Hepatocyte (in vitro differentiated cells): Measurements from ENCODE around the gene TRPM1. TPM values are rescaled to one million over a fixed set of nuclear protein-coding genes. Genes with fewer than 3 reads are reported as not detected.

Source experiments
- DNase-seq: peaks from one replicate; pipeline ENCODE4 v3.0.0-alpha.2; 2016; ENCODE audit warnings: low spot score
- H2AFZ ChIP-seq: fragments of 200-600 bp; sonication (generic); 2 replicates; pipeline ENCODE4 v1.6.0; 2016; ENCODE audit warnings: antibody characterized with exemption, mild to moderate bottlenecking
- H3K27ac ChIP-seq: fragments of 200-600 bp; sonication (generic); 2 replicates; pipeline ENCODE4 v1.5.1; 2016; ENCODE audit warnings: mild to moderate bottlenecking
- H3K27me3 ChIP-seq: fragments of 200-600 bp; sonication (generic); 2 replicates; pipeline ENCODE4 v1.6.1; 2016
- H3K36me3 ChIP-seq: fragments of 200-600 bp; sonication (generic); replicated peaks from 2 replicates; pipeline ENCODE4 v1.5.1; 2016; ENCODE audit warnings: low read depth; ENCODE audit not compliant: insufficient read depth
- H3K4me1 ChIP-seq: fragments of 200-600 bp; sonication (generic); 2 replicates; pipeline ENCODE4 v1.5.1; 2016; ENCODE audit warnings: mild to moderate bottlenecking, moderate library complexity; ENCODE audit not compliant: insufficient read depth
- H3K4me2 ChIP-seq: fragments of 200-600 bp; sonication (generic); 2 replicates; pipeline ENCODE4 v1.6.0; 2016
- H3K4me3 ChIP-seq: fragments of 200-600 bp; sonication (generic); 2 replicates; pipeline ENCODE4 v1.5.1; 2016; ENCODE audit warnings: mild to moderate bottlenecking
- H3K79me2 ChIP-seq: fragments of 200-600 bp; sonication (generic); 2 replicates; pipeline ENCODE4 v1.6.0; 2017; ENCODE audit warnings: mild to moderate bottlenecking
- H3K9me2 ChIP-seq: fragments of 200-600 bp; sonication (generic); replicated peaks from 2 replicates; pipeline ENCODE4 v1.6.0; 2017; ENCODE audit warnings: mild to moderate bottlenecking; ENCODE audit not compliant: insufficient read depth
- H3K9me3 ChIP-seq: fragments of 200-600 bp; sonication (generic); 2 replicates; pipeline ENCODE4 v1.5.1; 2016; ENCODE audit warnings: low read depth, mild to moderate bottlenecking
- H4K20me1 ChIP-seq: fragments of 200-600 bp; sonication (generic); 2 replicates; pipeline ENCODE4 v1.6.0; 2016; ENCODE audit warnings: mild to moderate bottlenecking; ENCODE audit not compliant: insufficient read depth, poor library complexity, severe bottlenecking
- CTCF ChIP-seq: fragments of 200-600 bp; sonication (generic); IDR thresholded peaks from 2 replicates; pipeline ENCODE4 v1.5.1; 2016; ENCODE audit warnings: antibody characterized with exemption, mild to moderate bottlenecking; ENCODE audit not compliant: poor library complexity
- EZH2 ChIP-seq: fragments of 200-600 bp; sonication (generic); IDR thresholded peaks from 2 replicates; pipeline ENCODE4 v1.6.1; 2016; ENCODE audit warnings: antibody characterized with exemption, mild to moderate bottlenecking, borderline replicate concordance
- EZH2phosphoT487 ChIP-seq: fragments of 200-600 bp; sonication (generic); IDR thresholded peaks from one replicate; pipeline ENCODE4 v1.6.1; 2018; ENCODE audit warnings: antibody characterized with exemption, mild to moderate bottlenecking, low read depth, moderate library complexity; ENCODE audit not compliant: unreplicated experiment, severe bottlenecking
- WGBS: methylation state at CpG from one replicate; pipeline ENCODE4 v1.1.6; 2016; ENCODE audit warnings: low lambda C conversion rate; ENCODE audit errors: missing lambda C conversion rate; 5-methylcytosine and 5-hydroxymethylcytosine counted together
- polyA plus RNA-seq: library from polyadenylated mRNA; unstranded; fragments of >200 nt; fragmentation: Nextera tagmentation; extraction: Ambion mirVana; gene quantifications from 2 replicates; pipeline ENCODE4 v1.2.1, GENCODE V29; 2016
- total RNA-seq: library from RNA; depleted of rRNA; stranded (reverse); fragments of >200 nt; gene quantifications from 2 replicates; pipeline ENCODE4 v1.2.3, GENCODE V29; 2014

Gene TRPM1
- total and polyA plus RNA-seq, 2 experiments from 2014 or later: not detected

- no peaks in the 10 kb centered on the region for H3K9me3 ChIP-seq
- DNase-seq: no peak
- WGBS: 98% methylated on average over 5 of the region's 5 CpGs
- no peaks in the 10 kb centered on the region for H3K9me2 ChIP-seq
- H3K36me3 ChIP-seq: no peaks in the 10 kb centered on the region
- H3K4me3 ChIP-seq: no peak overlapping the region
- no peaks in the 10 kb centered on the region for H4K20me1 ChIP-seq
- no peak for TF ChIP-seq CTCF
- TF ChIP-seq EZH2: no peak
- no peak for TF ChIP-seq EZH2phosphoT487
- no peaks in the 10 kb centered on the region for H3K4me1 ChIP-seq
- H2AFZ ChIP-seq: no peak overlapping the region
- no peaks in the 10 kb centered on the region for H3K79me2 ChIP-seq
- no peak overlapping the region for H3K4me2 ChIP-seq
- no peaks in the 10 kb centered on the region for H3K27me3 ChIP-seq
- no peak overlapping the region for H3K27ac ChIP-seq
Measured at GRCh38 chr15:31133890-31134289, 32.4 kb upstream of the TRPM1 start.

- Histone ChIP-seq H4K20me1 (no peaks in the 10 kb centered on the region), H3K36me3 (no peaks in the 10 kb centered on the region), H3K27ac (no peak overlapping the region), H3K4me3 (no peak overlapping the region), H3K4me1 (no peaks in the 10 kb centered on the region), H3K27me3 (no peaks in the 10 kb centered on the region), H3K9me3 (no peaks in the 10 kb centered on the region), H3K79me2 (no peaks in the 10 kb centered on the region), H2AFZ (no peak overlapping the region), H3K4me2 (no peak overlapping the region), H3K9me2 (no peaks in the 10 kb centered on the region)
- no peak for DNase-seq
- TF ChIP-seq EZH2 (no peak), CTCF (no peak), EZH2phosphoT487 (no peak)
- WGBS: 89% methylated on average over 12 of the region's 12 CpGs
Measured at GRCh38 chr15:31131853-31132375, 30.4 kb upstream of the TRPM1 start.

- H2AFZ ChIP-seq: no peak overlapping the region
- H3K4me3 ChIP-seq: no peak overlapping the region
- 82% methylated on average over 12 of the region's 12 CpGs for WGBS
- H3K36me3 ChIP-seq: no peaks in the 10 kb centered on the region
- H3K27me3 ChIP-seq: no peaks in the 10 kb centered on the region
- H3K79me2 ChIP-seq: no peaks in the 10 kb centered on the region
- H3K9me3 ChIP-seq: no peaks in the 10 kb centered on the region
- DNase-seq: no peak
- no peak overlapping the region for H3K4me2 ChIP-seq
- no peaks in the 10 kb centered on the region for H3K9me2 ChIP-seq
- no peak overlapping the region for H3K27ac ChIP-seq
- no peaks in the 10 kb centered on the region for H4K20me1 ChIP-seq
- TF ChIP-seq EZH2: no peak
- no peak for TF ChIP-seq CTCF
- TF ChIP-seq EZH2phosphoT487: no peak
- no peaks in the 10 kb centered on the region for H3K4me1 ChIP-seq
Measured at GRCh38 chr15:31130576-31131237, 29.2 kb upstream of the TRPM1 start.
